Measurements from ENCODE around the gene DHRS7B. TPM values are rescaled to one million over a fixed set of nuclear protein-coding genes. Genes with fewer than 3 reads are reported as not detected.

Gene DHRS7B
- total RNA-seq, 1 donor from 2014 or later, result 22.4 TPM

- intact Hi-C loops (cut with DNase I), result loop anchor here (10.0 kb wide), 1 partner anchor 86 kb away; the partner anchor contains the start of gene NATD1
- ATAC-seq (ENCODE audit: poor library complexity) (no peak), DNase-seq (no peak)
These were observed 41.7 kb downstream of the DHRS7B start for GRCh38 chr17:21168555-21168865.

GRCh38 chr17:21169496-21169895 lies 42.7 kb downstream of the DHRS7B start:
- intact Hi-C loops (cut with DNase I), result loop anchor here (10.0 kb wide), 1 partner anchor 85 kb away; the partner anchor contains the start of gene NATD1
- ATAC-seq (ENCODE audit: poor library complexity) (no peak), DNase-seq (no peak)

GRCh38 chr17:21170809-21171208 lies 44.0 kb downstream of the DHRS7B start:
- intact Hi-C loops (cut with DNase I), result no loop called here
- ATAC-seq (ENCODE audit: poor library complexity) (no peak), DNase-seq (no peak)

- intact Hi-C loops (cut with DNase I), result no loop called here
- no peak for DNase-seq
These were observed 44.7 kb downstream of the DHRS7B start for GRCh38 chr17:21171309-21171922.

GRCh38 chr17:21171970-21172510 lies 45.3 kb downstream of the DHRS7B start:
- intact Hi-C loops (cut with DNase I), result no loop called here
- DNase-seq, result no peak
- ATAC-seq (ENCODE audit: poor library complexity), result no peak

More at GRCh38 chr17:21171309-21171922, 44.7 kb downstream of the DHRS7B start:
- ATAC-seq (ENCODE audit: poor library complexity), result no peak

- intact Hi-C loops (cut with DNase I), result no loop called here
- ATAC-seq (ENCODE audit: poor library complexity), result no peak
- DNase-seq, result no peak
These were observed 46.1 kb downstream of the DHRS7B start for GRCh38 chr17:21172846-21173245.

- intact Hi-C loops (cut with DNase I), result no loop called here
- DNase-seq (no peak), ATAC-seq (ENCODE audit: poor library complexity) (peak; percentile 57)
These were observed 46.8 kb downstream of the DHRS7B start for GRCh38 chr17:21173543-21173942.

GRCh38 chr17:21174186-21174585 lies 47.4 kb downstream of the DHRS7B start:
- ATAC-seq (ENCODE audit: poor library complexity) (peak; percentile 64), DNase-seq (no peak)
- intact Hi-C loops (cut with DNase I), result no loop called here

- intact Hi-C loops (cut with DNase I), result no loop called here
- ATAC-seq (ENCODE audit: poor library complexity), result no peak
- DNase-seq, result no peak
These were observed 47.9 kb downstream of the DHRS7B start for GRCh38 chr17:21174713-21175112.

- DNase-seq (no peak), ATAC-seq (ENCODE audit: poor library complexity) (no peak)
- intact Hi-C loops (cut with DNase I), result no loop called here
These were observed 50.1 kb downstream of the DHRS7B start for GRCh38 chr17:21176773-21177395.

GRCh38 chr17:21177401-21177800 lies 50.6 kb downstream of the DHRS7B start:
- DNase-seq (no peak), ATAC-seq (ENCODE audit: poor library complexity) (no peak)
- intact Hi-C loops (cut with DNase I), result no loop called here

- DNase-seq (no peak), ATAC-seq (ENCODE audit: poor library complexity) (no peak)
These were observed 51.3 kb downstream of the DHRS7B start for GRCh38 chr17:21177854-21178600.

GRCh38 chr17:21183468-21183867 lies 56.7 kb downstream of the DHRS7B start:
- DNase-seq (no peak), ATAC-seq (ENCODE audit: poor library complexity) (no peak)
- intact Hi-C loops (cut with DNase I), result no loop called here

More at GRCh38 chr17:21177854-21178600, 51.3 kb downstream of the DHRS7B start:
- intact Hi-C loops (cut with DNase I), result no loop called here

GRCh38 chr17:21184570-21184969 lies 57.8 kb downstream of the DHRS7B start:
- ATAC-seq (ENCODE audit: poor library complexity) (no peak), DNase-seq (no peak)
- intact Hi-C loops (cut with DNase I), result no loop called here

GRCh38 chr17:21185061-21185460 lies 58.3 kb downstream of the DHRS7B start:
- DNase-seq (no peak), ATAC-seq (ENCODE audit: poor library complexity) (no peak)
- intact Hi-C loops (cut with DNase I), result no loop called here

- intact Hi-C loops (cut with DNase I), result no loop called here
- DNase-seq (no peak), ATAC-seq (ENCODE audit: poor library complexity) (no peak)
These were observed 59.8 kb downstream of the DHRS7B start for GRCh38 chr17:21186399-21187187.

GRCh38 chr17:21189361-21189760 lies 62.6 kb downstream of the DHRS7B start:
- intact Hi-C loops (cut with DNase I), result no loop called here
- ATAC-seq (ENCODE audit: poor library complexity) (no peak), DNase-seq (no peak)

GRCh38 chr17:21190078-21190477 lies 63.3 kb downstream of the DHRS7B start:
- DNase-seq (no peak), ATAC-seq (ENCODE audit: poor library complexity) (no peak)
- intact Hi-C loops (cut with DNase I), result no loop called here

- intact Hi-C loops (cut with DNase I), result no loop called here
- DNase-seq, result no peak
- no peak for ATAC-seq (ENCODE audit: poor library complexity)
These were observed 64.9 kb downstream of the DHRS7B start for GRCh38 chr17:21191698-21192097.

Measured in Right ventricle myocardium superior (tissue), 1 donor.